Temporal lobe (tissue), 2 donors: ENCODE results near the gene ABCB10. TPM values are rescaled to one million over a fixed set of nuclear protein-coding genes. Genes with fewer than 3 reads are reported as not detected.

ENCODE experiments used
- small RNA-seq: library from RNA; depleted of rRNA; stranded (forward); fragments of <200 nt; gene quantifications from one replicate; pipeline ENCODE3, GENCODE V24; 2014; ENCODE audit warnings: low replicate concordance
- total RNA-seq: library from RNA; depleted of rRNA; stranded (reverse); fragments of >200 nt; gene quantifications from one replicate; pipeline ENCODE4 v1.2.3, GENCODE V29; 2014

The ABCB10 gene
- total RNA-seq, 1 donor from 2014 or later: 16.2 TPM

Small RNA genes within 50 kb of the gene (small RNA-seq; reads per million reads assigned to genes)
- not detected for gene HMGN2P19
- not detected for gene RNA5SP78
- gene RNU4-21P: not detected

Other genes with a start within 250 kb of the ABCB10 start
- gene CCSAP, start 215.7 kb downstream of the ABCB10 start, total RNA-seq: 136 TPM
- 1.5 TPM for gene ACTA1, start 124.6 kb downstream of the ABCB10 start, total RNA-seq
- gene NUP133, start 50.4 kb downstream of the ABCB10 start, total RNA-seq: 52.9 TPM
- 17.7 TPM for gene TAF5L, start 67.4 kb upstream of the ABCB10 start, total RNA-seq
- gene URB2, start 67.5 kb upstream of the ABCB10 start, total RNA-seq: 8.1 TPM